ENCODE data around the gene C2CD4C. TPM values are rescaled to one million over a fixed set of nuclear protein-coding genes. Genes with fewer than 3 reads are reported as not detected.

Gene C2CD4C
- total and polyA plus RNA-seq, 2 of the 13 experiments (the other 11 are each of a cell fraction or from before 2014, with no cell fraction given) = not detected

DNA sequence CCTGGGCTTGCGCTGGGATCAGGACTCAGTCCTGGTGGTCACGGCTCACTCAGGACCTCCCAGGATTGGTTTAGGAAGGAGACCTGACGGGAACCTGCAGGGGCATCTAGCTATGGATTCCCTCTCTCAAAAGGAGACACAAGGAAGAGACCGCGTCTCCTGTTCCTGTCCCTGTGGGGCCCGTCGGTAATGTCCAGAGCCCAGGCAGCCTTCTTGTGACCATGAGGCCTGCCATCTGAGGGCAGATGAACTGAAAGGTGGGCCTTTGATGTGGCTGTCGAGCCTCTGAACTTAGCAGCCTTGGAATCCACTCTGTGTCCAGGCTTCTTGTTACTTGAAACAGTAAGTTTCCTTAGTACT is 32.9 kb downstream of the C2CD4C start:
- Histone ChIP-seq H3K9ac (ENCODE audit: insufficient read depth, low read depth, low read length) (no peak overlapping the region), H3K4me1 (ENCODE audit: insufficient read depth, low read length) (no peaks in the 10 kb centered on the region), H3K36me3 (replicated peaks in 1 of 2; ENCODE audit: control insufficient read depth in 1 of 2, insufficient read depth in 2 of 2, low read length in 2 of 2) (no peaks in the 10 kb centered on the region), H4K20me1 (ENCODE audit: insufficient read depth, low read length) (no peaks in the 10 kb centered on the region), H3K27ac (ENCODE audit: extremely low read length, insufficient read depth, low read length) (no peak overlapping the region), H3K79me2 (ENCODE audit: insufficient read depth, low read length) (no peaks in the 10 kb centered on the region), H3K4me2 (ENCODE audit: low read depth, low read length) (no peak overlapping the region), H3K9me3 (ENCODE audit: low read length) (no peaks in the 10 kb centered on the region), H3K27me3 (ENCODE audit: control insufficient read depth in 1 of 2, insufficient read depth in 2 of 2, low read length in 2 of 2) (peaks cover 19 to 75% of the 10 kb centered on the region in 2 experiments), H3K4me3 (replicated peaks in 1 of 3; ENCODE audit: insufficient read depth in 1 of 3, low read depth in 2 of 3, low read length in 3 of 3) (no peak overlapping the region), H2AFZ (ENCODE audit: low read length) (no peak overlapping the region)
- TF ChIP-seq ZNF543 (CRISPR knock-in tag; IDR thresholded peaks at IDR 0.05) = no peak
- TF ChIP-seq TOE1 (CRISPR knock-in tag; IDR thresholded peaks at IDR 0.05) = no peak
- intact Hi-C loops (cut with micrococcal nuclease; ENCODE audit: unreplicated experiment) = no loop called here
- POLR2A ChIA-PET = no interaction called here
- DNase-seq (ENCODE audit: low spot score) = no peak
- in situ Hi-C loops (cut with HindIII; ENCODE audit: extremely low pct_ligation_motif_present, low pct_unique_long_range_greater_than_20kb) = no loop called here
- BruUV-seq (replicated peaks) = no TSS peak
- CTCF ChIA-PET (ENCODE audit: low intra/inter-chr PET ratio, low total read pairs) = no interaction called here
- WGBS (ENCODE audit: low lambda C conversion rate) = 60% methylated on average over 8 of the region's 8 CpGs
- FAIRE-seq = no peak
- ATAC-seq = no peak

GRCh38 chr19:375395-376110 is 33.4 kb downstream of the C2CD4C start:
- ChIA-PET CTCF (ENCODE audit: low intra/inter-chr PET ratio, low total read pairs) (no interaction called here), POLR2A (no interaction called here)
- Histone ChIP-seq H3K4me1 (ENCODE audit: insufficient read depth, low read length) (no peaks in the 10 kb centered on the region), H3K9me3 (ENCODE audit: low read length) (no peaks in the 10 kb centered on the region), H3K27ac (ENCODE audit: extremely low read length, insufficient read depth, low read length) (no peak overlapping the region), H4K20me1 (ENCODE audit: insufficient read depth, low read length) (no peaks in the 10 kb centered on the region), H3K9ac (ENCODE audit: insufficient read depth, low read depth, low read length) (no peak overlapping the region), H3K36me3 (replicated peaks in 1 of 2; ENCODE audit: control insufficient read depth in 1 of 2, insufficient read depth in 2 of 2, low read length in 2 of 2) (no peaks in the 10 kb centered on the region), H3K79me2 (ENCODE audit: insufficient read depth, low read length) (no peaks in the 10 kb centered on the region), H3K27me3 (ENCODE audit: control insufficient read depth in 1 of 2, insufficient read depth in 2 of 2, low read length in 2 of 2) (peaks cover 20 to 81% of the 10 kb centered on the region in 2 experiments), H3K4me2 (ENCODE audit: low read depth, low read length) (no peak overlapping the region), H3K4me3 (replicated peaks in 1 of 3; ENCODE audit: insufficient read depth in 1 of 3, low read depth in 2 of 3, low read length in 3 of 3) (no peak overlapping the region), H2AFZ (ENCODE audit: low read length) (no peak overlapping the region)
- 0 out of 3 replicates have a peak, but pooled peaks have one; percentile 24 for ATAC-seq
- TF ChIP-seq PCBP2 (optimal IDR thresholded peaks at IDR 0.05; ENCODE audit: low read depth, low read length, poor library complexity, severe bottlenecking) (no peak), GTF2F1 (IDR thresholded peaks at IDR 0.05; ENCODE audit: low read length) (no peak), DNMT3B (CRISPR knock-in tag; conservative IDR thresholded peaks at IDR 0.05) (no peak), DMAP1 (CRISPR knock-in tag; IDR thresholded peaks at IDR 0.05) (no peak), ZNF598 (CRISPR knock-in tag; IDR thresholded peaks at IDR 0.05; ENCODE audit: borderline replicate concordance) (no peak), TRIM24 (CRISPR knock-in tag; IDR thresholded peaks at IDR 0.05) (no peak), EED (CRISPR knock-in tag; IDR thresholded peaks at IDR 0.05) (no peak), PHF21A (CRISPR knock-in tag; IDR thresholded peaks at IDR 0.05) (no peak), HIC2 (CRISPR knock-in tag; IDR thresholded peaks at IDR 0.05; ENCODE audit: low read depth) (no peak), ASH2L (IDR thresholded peaks at IDR 0.05; ENCODE audit: insufficient read length, low read depth, low read length) (no peak), SOX6 (IDR thresholded peaks at IDR 0.05) (no peak), SOX6 (CRISPR knock-in tag; IDR thresholded peaks at IDR 0.05) (no peak), NBN (conservative IDR thresholded peaks at IDR 0.05) (no peak), KAT2B (IDR thresholded peaks at IDR 0.05; ENCODE audit: borderline replicate concordance, low read depth, low read length) (no peak)
- TF ChIP-seq, protein P1, sequence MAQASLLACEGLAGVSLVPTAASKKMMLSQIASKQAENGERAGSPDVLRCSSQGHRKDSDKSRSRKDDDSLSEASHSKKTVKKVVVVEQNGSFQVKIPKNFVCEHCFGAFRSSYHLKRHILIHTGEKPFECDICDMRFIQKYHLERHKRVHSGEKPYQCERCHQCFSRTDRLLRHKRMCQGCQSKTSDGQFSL (CRISPR knock-in tag; IDR thresholded peaks at IDR 0.05) = no peak
- TF ChIP-seq, protein P2, sequence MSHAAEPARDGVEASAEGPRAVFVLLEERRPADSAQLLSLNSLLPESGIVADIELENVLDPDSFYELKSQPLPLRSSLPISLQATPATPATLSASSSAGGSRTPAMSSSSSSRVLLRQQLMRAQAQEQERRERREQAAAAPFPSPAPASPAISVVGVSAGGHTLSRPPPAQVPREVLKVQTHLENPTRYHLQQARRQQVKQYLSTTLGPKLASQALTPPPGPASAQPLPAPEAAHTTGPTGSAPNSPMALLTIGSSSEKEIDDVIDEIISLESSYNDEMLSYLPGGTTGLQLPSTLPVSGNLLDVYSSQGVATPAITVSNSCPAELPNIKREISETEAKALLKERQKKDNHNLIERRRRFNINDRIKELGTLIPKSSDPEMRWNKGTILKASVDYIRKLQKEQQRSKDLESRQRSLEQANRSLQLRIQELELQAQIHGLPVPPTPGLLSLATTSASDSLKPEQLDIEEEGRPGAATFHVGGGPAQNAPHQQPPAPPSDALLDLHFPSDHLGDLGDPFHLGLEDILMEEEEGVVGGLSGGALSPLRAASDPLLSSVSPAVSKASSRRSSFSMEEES (CRISPR knock-in tag; IDR thresholded peaks at IDR 0.05) = no peak
- intact Hi-C loops (cut with micrococcal nuclease; ENCODE audit: unreplicated experiment) (no loop called here), in situ Hi-C loops (cut with HindIII; ENCODE audit: extremely low pct_ligation_motif_present, low pct_unique_long_range_greater_than_20kb) (no loop called here)
- WGBS (ENCODE audit: low lambda C conversion rate) = 46% methylated on average over 39 of the region's 43 CpGs
- no TSS peak for BruUV-seq (replicated peaks)
- no peak for DNase-seq (ENCODE audit: low spot score)
- no peak for FAIRE-seq
